GM21447 (cell line): Measurements from ENCODE around the gene TSPAN32.

Experiments
- ATAC-seq: cut with Tn5 transposase; IDR thresholded peaks from one replicate; pipeline ENCODE4 v1.9.1; 2021; ENCODE audit not compliant: unreplicated experiment

Gene TSPAN32

GRCh38 chr11:2314136-2314524 is 12.3 kb downstream of the TSPAN32 start:
- ATAC-seq, result no peak

DNA sequence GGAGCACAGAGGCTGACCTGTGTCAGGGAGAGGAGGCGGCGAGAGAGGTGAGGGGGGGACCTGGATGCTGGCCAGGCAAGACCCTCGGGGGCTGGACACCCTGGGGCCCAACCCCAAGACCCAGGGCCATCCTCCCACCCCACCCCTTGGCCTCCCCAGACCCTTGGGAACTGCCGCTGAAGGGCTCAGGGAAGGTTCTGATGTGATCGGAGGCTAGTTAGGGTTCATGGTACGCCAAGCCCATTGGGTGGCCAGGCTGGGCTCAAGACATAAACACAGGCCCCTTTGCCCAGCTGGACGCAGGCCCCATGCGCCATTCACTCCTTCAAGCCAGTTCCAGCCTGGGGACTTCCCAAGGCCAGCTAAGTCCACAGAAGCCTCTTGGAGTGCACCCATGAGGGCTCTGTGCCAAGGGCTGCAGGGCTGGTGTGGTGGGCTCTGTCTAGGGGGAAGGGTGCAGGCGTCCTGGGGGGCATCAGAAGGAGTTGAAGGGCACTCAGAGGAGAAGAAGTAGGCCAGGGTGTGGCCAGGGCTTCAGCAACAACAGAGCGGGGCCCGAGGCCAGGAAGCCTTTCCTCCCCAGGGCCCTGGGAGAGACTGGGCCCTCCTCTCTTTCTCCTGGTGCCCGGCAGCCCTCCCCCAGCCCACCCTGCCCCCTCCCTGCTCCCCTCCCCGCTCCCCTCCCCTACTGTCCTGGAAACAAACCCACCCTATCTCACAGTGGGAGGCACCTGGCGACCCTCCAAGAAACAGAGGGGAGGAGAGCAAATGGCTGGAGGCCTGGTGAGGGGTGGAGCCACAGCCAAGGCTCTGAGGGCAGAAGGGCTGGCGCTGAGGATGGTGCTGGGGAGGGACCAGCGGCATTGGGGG is 12.9 kb downstream of the TSPAN32 start:
- ATAC-seq, result no peak

GRCh38 chr11:2315395-2316168 is 13.8 kb downstream of the TSPAN32 start:
- no peak for ATAC-seq

GRCh38 chr11:2316169-2316962 is 14.6 kb downstream of the TSPAN32 start:
- no peak for ATAC-seq

DNA sequence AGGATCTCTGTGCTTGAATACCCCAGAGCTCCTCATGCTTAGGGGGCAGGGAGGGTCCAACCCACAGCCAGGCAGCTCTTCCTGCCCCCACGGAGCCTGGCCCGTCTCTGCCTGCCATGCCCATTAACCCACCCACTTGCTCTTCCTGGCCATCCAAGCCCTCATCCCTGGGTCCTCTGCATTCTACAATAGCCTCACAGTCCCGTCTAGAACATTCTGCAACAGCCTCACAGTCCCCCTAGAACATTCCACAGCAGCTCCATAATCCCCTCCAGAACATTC is 15.1 kb downstream of the TSPAN32 start:
- ATAC-seq, result no peak

DNA sequence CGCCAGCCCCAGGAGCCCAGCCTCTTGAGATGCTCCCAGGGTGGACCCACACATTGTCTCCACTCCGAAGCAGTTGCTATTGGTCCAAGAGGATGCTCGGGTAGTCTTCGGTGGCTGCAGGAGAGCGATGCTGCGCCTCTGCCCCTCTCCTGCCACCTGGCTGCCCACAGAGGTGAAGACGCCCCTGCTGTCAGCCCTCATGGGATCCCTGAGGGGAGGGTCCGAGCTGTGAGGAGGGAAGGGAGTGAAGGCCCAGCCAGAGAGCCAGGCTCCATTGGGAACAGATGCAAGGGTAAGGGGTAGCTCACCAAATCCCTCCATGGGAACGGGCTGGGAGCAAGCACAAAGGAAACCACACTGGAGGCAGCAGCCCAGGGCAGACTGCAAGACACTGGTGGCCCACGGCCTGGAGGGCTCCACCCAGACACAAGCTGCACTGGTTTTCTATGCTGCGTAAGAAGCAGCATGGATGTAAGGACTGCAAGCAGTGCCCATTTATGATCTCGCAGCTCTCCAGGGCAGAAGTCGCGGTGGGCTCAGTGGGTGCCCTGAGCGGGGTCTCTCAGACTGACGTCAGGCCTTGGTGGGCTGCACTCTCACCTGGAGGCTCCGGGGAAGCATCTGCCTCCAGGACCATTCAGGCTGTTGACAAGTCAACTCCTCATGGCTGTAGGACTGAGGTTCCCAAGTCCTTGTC is 15.7 kb downstream of the TSPAN32 start:
- no peak for ATAC-seq

DNA sequence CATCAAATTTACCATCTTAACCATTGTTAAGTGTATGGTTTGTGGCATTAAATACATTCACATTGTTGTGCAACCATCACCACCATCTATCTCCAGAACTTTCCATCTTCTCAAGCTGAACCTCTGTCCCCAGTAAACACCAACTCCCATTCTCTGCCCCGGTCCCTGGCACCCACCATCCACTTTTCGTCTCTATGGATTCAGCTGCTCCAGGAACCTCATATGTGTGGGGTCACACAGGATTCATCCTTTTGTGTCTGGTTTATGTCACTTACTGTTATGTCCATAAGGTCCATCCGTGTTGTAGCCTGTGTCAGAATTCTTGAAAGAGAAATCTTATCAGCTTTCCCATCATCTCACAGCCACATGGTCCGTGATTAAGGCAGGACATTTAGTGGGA is 16.3 kb downstream of the TSPAN32 start:
- no peak for ATAC-seq

- ATAC-seq, result no peak
Measured at GRCh38 chr11:2318707-2319106, 16.9 kb downstream of the TSPAN32 start.

GRCh38 chr11:2319791-2320472 is 18.1 kb downstream of the TSPAN32 start:
- no peak for ATAC-seq

- no peak for ATAC-seq
Measured at GRCh38 chr11:2320568-2321310, 18.9 kb downstream of the TSPAN32 start.

- no peak for ATAC-seq
Measured at GRCh38 chr11:2321311-2321683, 19.5 kb downstream of the TSPAN32 start.

DNA sequence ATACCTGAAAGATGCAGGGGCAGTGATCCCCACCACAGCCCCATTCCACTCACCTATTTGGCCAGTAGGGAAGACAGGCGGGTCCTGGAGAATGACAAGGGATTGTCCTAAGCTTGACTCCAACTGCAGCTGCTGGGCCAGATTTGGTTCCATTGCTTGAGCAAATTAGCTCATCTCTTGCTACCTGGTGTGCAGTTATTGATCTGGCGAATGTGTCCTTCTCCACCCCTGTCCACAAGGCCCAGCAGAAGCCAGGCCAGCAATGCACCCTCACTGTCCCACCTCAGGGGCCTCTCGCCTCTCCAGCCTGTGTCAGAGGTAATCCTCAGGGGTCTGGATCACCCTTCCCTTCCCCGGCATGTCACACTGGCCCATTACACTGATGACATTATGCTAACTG is 23.3 kb downstream of the TSPAN32 start:
- ATAC-seq, result no peak

DNA sequence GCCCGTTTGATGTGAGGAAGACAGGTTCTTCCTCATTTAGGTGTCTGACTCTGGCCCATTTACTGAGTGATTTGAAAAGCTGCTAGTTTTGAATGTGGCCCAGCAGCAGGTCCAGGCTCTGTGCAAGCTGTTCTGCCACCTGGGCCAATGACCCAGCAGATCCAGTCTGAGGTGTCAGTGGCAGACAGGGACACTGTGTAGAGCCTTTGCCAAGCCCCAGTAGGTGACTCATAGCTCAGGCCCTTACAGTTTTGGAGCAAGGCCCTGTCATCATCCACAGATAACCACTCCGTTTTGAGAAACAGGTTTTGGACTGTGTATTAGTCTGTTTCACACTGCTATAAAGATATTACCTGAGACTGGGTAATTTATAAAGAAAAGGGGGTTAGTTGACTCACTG is 23.9 kb downstream of the TSPAN32 start:
- ATAC-seq, result no peak

GRCh38 chr11:2327032-2327431 is 25.2 kb downstream of the TSPAN32 start:
- no peak for ATAC-seq

DNA sequence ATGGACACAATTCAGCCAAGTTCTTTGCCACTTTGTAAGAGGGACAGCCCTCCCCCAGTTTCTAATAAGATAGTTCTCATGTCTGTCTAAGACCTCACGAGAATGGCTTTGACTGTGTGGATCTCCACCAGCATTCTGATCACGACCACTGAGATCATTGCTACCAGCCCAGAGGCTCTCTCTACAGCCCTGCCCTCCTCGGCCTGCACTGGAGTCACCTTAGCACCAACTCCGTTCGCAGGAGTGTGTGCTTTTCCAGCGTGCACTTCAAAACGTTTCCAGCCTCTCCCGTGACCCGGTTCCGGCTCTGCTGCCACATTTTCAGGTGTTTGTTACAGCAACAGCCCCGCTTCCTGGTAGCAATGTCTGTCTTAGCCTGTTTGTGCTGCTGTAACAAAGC is 26.2 kb downstream of the TSPAN32 start:
- ATAC-seq, result no peak

DNA sequence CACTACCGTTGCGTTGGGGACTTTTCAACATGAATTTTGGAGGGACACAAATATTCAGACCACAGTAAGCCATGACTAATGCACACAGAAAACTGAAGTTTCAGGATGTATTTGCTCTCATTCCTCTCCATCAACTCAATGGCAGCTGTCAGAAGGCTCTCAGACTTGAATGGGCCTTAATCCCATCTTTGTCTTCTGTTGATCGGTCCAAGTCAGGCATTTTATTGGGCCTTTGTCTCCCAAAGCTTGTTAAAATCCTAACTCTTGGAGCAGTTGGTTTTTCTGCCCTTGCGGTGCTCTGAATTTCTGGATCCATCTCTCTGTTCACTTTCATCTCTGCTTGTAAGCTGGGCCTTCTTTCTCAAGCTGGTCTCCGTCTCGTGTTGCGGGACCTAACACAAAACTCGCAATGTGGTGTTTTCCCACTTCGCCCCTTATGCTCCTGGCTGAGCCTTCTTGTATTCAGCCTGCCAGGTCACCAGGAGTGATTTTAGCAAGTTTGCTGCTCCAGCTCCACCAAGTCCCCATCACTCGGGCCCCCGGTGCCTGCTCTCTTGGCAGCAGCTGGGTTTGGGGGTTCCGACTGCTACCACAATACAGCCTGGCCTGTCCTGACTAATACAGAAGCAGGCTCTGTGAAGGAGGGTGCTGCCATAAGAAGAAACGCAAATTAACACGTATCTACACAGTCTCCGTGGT is 27.0 kb downstream of the TSPAN32 start:
- ATAC-seq, result no peak

- no peak for ATAC-seq
Measured at GRCh38 chr11:2329551-2329950, 27.7 kb downstream of the TSPAN32 start.

GRCh38 chr11:2330696-2331095 is 28.9 kb downstream of the TSPAN32 start:
- ATAC-seq, result no peak

DNA sequence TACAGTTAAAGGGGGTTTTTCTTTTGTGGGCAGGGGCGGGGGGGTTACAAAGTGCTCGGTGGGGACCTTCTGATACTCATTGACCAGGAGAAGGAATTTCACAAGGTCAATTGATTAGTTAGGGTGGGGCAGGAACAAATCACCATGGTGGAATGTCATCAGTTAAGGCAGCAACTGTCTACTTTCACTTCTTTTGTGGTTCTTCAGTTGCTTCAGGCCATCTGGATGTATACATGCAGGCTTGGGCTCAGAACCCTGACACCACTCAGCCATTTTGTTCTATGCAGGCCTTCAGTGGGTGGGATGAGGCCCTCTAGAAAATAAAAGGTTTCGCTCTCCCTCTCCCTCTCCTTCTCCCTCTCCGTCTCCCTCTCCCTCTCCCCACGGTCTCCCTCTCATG is 29.6 kb downstream of the TSPAN32 start:
- no peak for ATAC-seq
